GM18499 (cell line): ENCODE results near the gene EFEMP2.
"Not testable (repeated sequence)": the region's sequence is repeated elsewhere in the genome, so short reads cannot be mapped to it uniquely, and the experiment has no call there.

Experiments used
- ATAC-seq: cut with Tn5 transposase; IDR thresholded peaks from one replicate; pipeline ENCODE4 v1.9.1; 2021; ENCODE audit warnings: moderate number of reproducible peaks; ENCODE audit not compliant: insufficient read depth, unreplicated experiment

Gene EFEMP2

GRCh38 chr11:65900899-65901180, 28.2 kb upstream of the EFEMP2 start:
- ATAC-seq = no peak

DNA sequence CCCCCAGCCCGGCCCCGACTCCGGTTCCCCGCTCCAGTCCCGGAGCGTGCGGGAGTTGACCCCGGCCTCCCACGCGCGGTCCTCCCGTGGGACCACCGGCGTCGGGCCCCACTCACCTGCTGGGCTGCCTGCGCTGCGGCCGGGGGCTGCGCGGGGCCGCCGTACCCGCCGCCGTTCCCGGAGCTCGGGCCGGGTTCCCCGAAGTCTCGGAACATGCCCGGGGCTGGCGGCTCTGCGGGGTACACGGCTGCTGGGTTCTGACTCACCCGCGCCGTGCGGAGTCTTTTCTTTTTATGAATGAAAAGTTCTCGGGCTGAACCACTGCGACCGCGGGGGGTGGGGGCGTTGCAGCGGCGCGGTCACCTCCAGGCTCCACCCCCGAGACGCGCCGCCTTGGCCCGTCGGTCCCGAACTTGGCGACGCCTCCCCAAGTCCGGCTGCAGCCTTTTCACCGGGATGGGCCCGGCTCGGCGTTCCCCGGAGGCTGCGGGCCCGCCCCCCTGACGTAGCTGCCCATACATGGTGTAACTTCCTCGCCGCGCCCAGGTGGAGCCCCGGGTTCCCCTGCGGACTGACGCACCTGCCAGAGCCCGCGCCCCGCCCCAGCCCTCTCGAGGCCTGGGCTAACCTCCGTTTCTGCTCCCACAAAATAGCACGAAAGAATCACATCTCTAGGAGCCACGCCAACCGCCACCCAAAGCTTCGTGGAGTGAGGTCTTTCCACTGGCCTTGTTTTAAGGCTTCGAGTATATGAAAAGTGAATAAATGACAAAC, 27.7 kb upstream of the EFEMP2 start, which contains the start of gene FOSL1:
FOSL1 (minus strand) TSS at position 264 of the 774 bp plus-strand sequence; CDS start at position 215, 49 bp downstream.
- peak; percentile 53 for ATAC-seq

DNA sequence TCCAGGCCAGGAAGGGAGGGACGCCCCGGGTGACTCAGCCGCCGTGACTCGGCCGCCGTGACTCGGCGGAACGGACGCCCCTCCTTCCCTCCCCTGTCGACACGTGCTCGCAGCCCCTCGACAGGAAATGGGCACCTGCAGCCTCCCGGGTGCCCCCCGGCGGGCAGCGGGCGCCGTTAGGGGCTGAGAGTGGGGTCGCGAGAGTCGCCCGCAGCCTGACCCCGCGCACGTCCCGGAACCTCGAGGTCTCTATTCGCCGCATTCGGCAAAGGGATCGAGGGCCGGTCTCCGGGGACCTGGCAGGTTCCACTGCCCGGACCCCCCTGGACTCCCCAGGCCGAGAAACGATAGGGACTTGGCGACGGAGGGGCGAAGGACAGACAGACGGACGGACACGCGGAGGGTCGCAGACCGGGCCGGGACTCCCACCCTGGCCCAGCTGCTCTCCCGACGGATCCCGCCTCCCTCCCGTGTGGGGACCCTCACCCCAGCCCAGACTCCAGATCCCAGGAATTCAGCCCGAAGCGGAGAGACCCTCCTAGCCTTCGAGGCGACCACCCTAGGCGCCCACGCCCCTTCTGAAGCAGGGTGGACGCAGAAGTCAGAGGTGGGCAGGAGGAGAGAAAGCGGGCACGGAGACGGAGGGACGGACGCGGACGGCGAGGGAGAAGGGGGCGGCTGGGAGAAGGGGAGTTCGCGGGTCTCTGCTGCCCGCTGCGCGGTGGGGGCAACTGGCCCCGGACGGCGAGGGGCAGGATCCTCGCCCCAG, 26.9 kb upstream of the EFEMP2 start:
- no peak for ATAC-seq

- no peak for ATAC-seq
These were observed 26.2 kb upstream of the EFEMP2 start for GRCh38 chr11:65898656-65899355.

GRCh38 chr11:65897020-65897471, 24.4 kb upstream of the EFEMP2 start:
- ATAC-seq = no peak

DNA sequence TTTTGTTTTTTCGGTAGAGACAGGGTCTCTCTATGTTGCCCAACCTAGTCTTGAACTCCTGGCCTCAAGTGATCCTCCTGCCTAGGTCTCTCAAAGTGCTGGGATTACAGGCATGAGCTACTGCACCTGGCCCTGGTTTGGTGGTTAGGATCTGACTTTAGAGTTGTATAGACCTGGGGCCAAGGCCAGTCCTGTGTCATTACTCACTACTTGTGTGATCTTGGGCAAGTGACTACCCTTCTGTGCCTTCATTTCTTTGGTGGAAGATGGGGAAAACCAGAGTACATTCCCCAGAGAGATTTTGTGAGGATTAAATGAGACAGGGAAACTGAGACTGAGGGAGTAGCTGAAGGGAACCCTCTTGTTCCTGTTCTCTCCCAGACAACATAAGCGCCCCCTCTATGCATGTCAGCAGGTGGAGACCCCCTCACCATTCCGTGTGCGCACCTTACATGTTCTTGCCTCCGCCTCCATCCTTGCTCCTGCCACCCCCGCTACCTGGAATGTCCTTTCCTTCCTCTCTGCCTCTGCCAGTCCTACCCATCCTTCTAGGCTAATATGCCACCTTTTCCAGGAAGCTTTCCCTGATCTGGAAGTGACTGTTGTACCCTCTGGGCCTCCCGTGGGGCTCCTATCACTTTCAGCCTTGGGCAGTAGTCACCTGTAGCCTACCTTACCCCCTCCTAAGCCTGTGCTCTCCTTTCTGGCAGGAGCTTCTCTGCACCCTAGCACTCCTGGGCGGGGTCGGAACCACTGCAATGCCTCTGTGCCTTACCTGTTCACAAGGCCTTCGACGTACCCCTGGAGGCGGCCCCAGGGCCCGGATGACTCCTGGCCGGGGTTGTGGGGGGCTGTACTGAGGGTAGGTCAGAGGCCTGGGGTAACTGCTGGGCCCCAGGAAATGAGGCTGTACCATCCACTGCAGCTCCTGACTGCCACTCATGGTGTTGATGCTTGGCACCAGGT, 23.7 kb upstream of the EFEMP2 start:
- no peak for ATAC-seq

DNA sequence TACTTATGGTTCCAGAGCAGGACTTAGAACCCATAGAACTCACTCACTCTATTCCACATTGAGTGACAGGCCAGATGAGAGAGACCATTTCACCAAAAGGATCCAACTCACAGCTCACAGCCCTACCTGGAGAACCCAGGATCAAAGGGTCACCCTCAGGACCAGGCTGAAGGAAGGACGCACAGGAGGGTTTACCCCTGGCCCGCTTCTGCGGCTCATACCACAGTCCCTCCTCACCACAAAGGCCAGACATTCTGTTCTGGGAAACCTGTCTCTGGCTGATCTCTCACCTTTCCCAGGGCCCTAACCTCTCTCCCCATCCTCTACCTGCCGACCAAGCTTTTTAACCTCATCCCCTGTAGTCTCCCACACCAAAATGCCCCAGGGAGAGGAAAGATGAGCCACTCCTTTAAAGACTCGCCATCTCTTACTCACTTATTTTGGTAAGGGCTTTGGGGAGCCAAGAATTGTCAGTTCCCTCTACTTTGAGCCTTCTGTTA, 22.9 kb upstream of the EFEMP2 start:
- ATAC-seq = no peak

GRCh38 chr11:65894034-65894591, 21.5 kb upstream of the EFEMP2 start:
- ATAC-seq = no peak

DNA sequence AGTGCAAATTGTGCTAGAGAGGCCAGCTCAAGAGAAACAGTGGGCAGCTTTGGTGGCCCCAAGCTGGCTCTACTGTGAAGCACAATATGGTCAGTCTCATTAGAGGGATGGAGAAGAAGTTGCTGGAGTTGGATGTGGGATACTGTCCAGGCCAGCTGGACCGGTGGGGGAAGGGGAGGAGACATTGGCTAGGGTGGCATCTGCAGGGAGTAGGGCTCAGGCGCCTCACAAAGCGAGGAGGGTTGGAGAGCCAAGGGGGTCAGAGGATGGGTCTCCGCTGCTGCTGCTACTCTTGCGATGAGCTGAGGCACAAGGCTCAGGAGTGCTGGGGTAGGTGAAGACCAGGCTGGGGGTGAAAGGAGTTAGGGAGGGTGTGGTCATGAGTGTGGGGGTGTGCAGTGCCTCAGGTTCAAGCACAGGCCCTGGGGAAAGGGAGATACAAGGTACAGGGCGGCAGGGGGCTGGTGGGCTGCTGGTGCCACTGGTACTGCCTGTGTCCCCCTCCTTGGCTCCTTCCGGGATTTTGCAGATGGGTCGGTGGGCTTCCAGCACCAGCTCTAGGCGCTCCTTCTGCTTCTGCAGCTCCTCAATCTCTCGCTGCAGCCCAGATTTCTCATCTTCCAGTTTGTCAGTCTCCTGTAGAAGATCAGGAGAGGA, 20.2 kb upstream of the EFEMP2 start:
- ATAC-seq = no peak

DNA sequence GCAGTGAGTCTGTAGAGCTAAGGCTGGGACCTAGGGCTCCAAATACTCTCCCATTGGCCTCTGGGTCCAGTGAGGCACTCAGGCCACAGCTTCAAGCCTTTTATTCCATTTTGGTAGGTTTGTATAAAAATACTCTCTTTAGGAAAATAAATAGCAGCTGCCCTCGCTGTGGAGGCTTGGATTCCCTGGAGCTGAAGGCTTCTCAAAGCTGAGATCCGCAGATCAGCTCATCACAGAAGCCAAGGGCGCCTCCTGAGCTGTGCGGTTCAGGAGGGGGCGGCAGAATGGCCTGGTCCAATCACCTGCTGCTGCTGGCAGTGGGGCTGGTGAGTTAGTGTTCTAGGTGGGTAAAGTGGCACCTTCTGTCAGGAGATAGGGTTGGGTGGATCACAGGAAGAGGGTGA, 19.5 kb upstream of the EFEMP2 start:
- not testable (repeated sequence) for ATAC-seq

- ATAC-seq = no peak
These were observed 18.9 kb upstream of the EFEMP2 start for GRCh38 chr11:65891219-65892136.

GRCh38 chr11:65890324-65891218, 18.0 kb upstream of the EFEMP2 start, which contains the start of gene CCDC85B:
Gene CCDC85B, plus strand, starts transcription at chr11:65890673. Its CDS starts 111 bp downstream, at chr11:65890784.
- ATAC-seq = no peak

- no peak for ATAC-seq
These were observed 15.7 kb upstream of the EFEMP2 start, which contains the start of gene FIBP for GRCh38 chr11:65888163-65888814. Gene FIBP, minus strand, starts transcription at chr11:65888471. Its CDS starts 53 bp downstream, at chr11:65888418.

DNA sequence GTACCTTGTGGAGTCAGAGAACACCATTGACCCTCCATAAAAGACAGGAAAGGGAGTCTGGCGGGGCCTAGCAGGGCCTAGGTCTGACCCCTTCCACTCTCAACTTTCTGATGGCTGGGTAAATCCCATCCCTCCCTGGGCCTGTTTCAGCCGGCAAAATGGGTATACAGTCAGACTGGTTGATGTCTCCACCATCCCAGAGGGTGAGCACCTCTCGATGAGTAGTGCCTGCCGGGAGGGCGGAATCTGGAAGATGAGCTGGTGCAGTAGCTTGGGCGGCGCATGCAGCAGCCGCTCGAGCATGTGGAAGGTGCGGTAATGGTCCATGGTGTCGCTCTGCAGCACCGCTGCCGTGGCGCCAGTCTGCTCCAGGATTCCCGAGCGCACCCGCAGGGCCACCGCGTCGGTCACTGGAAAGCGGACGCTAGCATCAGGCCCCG, 15.1 kb upstream of the EFEMP2 start:
- no peak for ATAC-seq

GRCh38 chr11:65886826-65887722, 14.5 kb upstream of the EFEMP2 start:
- ATAC-seq = no peak
